CD14-positive monocyte (primary cell): Measurements from ENCODE around the gene CROT. TPM values are rescaled to one million over a fixed set of nuclear protein-coding genes. Genes with fewer than 3 reads are reported as not detected.

ENCODE experiments used
- DNase-seq, 3 donors: peaks; one replicate each; pipeline ENCODE4 v3.0.0-alpha.2; 2011 to 2022
- H2AFZ ChIP-seq: 2 replicates; pipeline ENCODE4 v1.6.0; 2012; ENCODE audit warnings: mild to moderate bottlenecking, low read depth, low read length, inconsistent platforms; ENCODE audit not compliant: insufficient read depth, poor library complexity, severe bottlenecking
- H3K27ac ChIP-seq, 2 donors: 1 replicate in 1 of 2; 2 replicates in 1 of 2; pipeline ENCODE4 v1.5.1; 2012 to 2013; ENCODE audit warnings: low read length in 2 of 2, control low read depth in 1 of 2, inconsistent platforms in 1 of 2, low read depth in 1 of 2, mild to moderate bottlenecking in 1 of 2
- H3K27me3 ChIP-seq, 2 donors: one replicate each; pipeline versions ENCODE4 v1.6.0 to v1.6.1; 2011 to 2013; ENCODE audit warnings: low read length in 2 of 2; ENCODE audit not compliant: control insufficient read depth in 2 of 2, insufficient read depth in 2 of 2
- H3K36me3 ChIP-seq, 2 donors: replicated peaks in 1 of 2; 1 replicate in 1 of 2; 2 replicates in 1 of 2; pipeline versions ENCODE4 v1.5.1 to v1.6.1; 2012 to 2013; ENCODE audit warnings: low read length in 2 of 2, control low read depth in 1 of 2, inconsistent platforms in 1 of 2, mild to moderate bottlenecking in 1 of 2; ENCODE audit not compliant: insufficient read depth in 2 of 2, control insufficient read depth in 1 of 2
- H3K4me1 ChIP-seq, 2 donors: 1 replicate in 1 of 2; 2 replicates in 1 of 2; pipeline versions ENCODE4 v1.5.1 to v1.6.1; 2012 to 2013; ENCODE audit warnings: low read length in 2 of 2, control low read depth in 1 of 2, inconsistent platforms in 1 of 2, mild to moderate bottlenecking in 1 of 2, moderate library complexity in 1 of 2; ENCODE audit not compliant: insufficient read depth in 2 of 2, control insufficient read depth in 1 of 2
- H3K4me2 ChIP-seq: replicated peaks from 2 replicates; pipeline ENCODE3; 2012; ENCODE audit warnings: low read length, moderate library complexity, mild to moderate bottlenecking; ENCODE audit not compliant: poor library complexity, severe bottlenecking; ENCODE audit errors: extremely low read depth
- H3K4me3 ChIP-seq, 3 experiments: fragments of 200-600 bp in 1 of 3; sonication (generic) in 1 of 3; replicated peaks in 1 of 3; 1 replicate in 2 of 3; 2 replicates in 1 of 3; pipeline ENCODE4 v1.5.1; 2011 to 2013; ENCODE audit warnings: low read length in 3 of 3, mild to moderate bottlenecking in 3 of 3, control low read depth in 2 of 3, low read depth in 2 of 3, inconsistent platforms in 1 of 3, moderate library complexity in 1 of 3
- H3K79me2 ChIP-seq: 2 replicates; pipeline ENCODE4 v1.6.0; 2012; ENCODE audit warnings: mild to moderate bottlenecking, control low read depth, inconsistent platforms, low read length, moderate library complexity; ENCODE audit not compliant: insufficient read depth
- H3K9ac ChIP-seq: 2 replicates; pipeline ENCODE4 v1.6.0; 2017; ENCODE audit warnings: low read length, mild to moderate bottlenecking; ENCODE audit not compliant: insufficient read depth, poor library complexity, severe bottlenecking
- H3K9me3 ChIP-seq, 2 donors: replicated peaks in 1 of 2; 1 replicate in 1 of 2; 2 replicates in 1 of 2; pipeline versions ENCODE4 v1.5.1 to v1.6.1; 2012 to 2013; ENCODE audit warnings: low read length in 2 of 2, control low read depth in 1 of 2; ENCODE audit not compliant: control insufficient read depth in 1 of 2, insufficient read depth in 1 of 2
- H4K20me1 ChIP-seq: 2 replicates; pipeline ENCODE4 v1.6.0; 2012; ENCODE audit warnings: mild to moderate bottlenecking, low read length, control low read depth, moderate library complexity; ENCODE audit not compliant: insufficient read depth
- H3K27ac Mint-ChIP-seq, 7 donors: one replicate each; pipeline ENCODE4 v1.8.0; 2020; ENCODE audit warnings: mild to moderate bottlenecking in 7 of 7, mixed read lengths in 7 of 7, moderate library complexity in 6 of 7, inconsistent platforms in 2 of 7
- H3K27me3 Mint-ChIP-seq, 3 donors: one replicate each; pipeline ENCODE4 v1.8.0; 2021 to 2022; ENCODE audit warnings: low read depth in 3 of 3, mild to moderate bottlenecking in 3 of 3, mixed read lengths in 3 of 3, moderate library complexity in 3 of 3, inconsistent platforms in 1 of 3
- H3K36me3 Mint-ChIP-seq, 2 donors: one replicate each; pipeline ENCODE4 v1.8.0; 2020; ENCODE audit warnings: mixed read lengths in 2 of 2, inconsistent platforms in 1 of 2, mild to moderate bottlenecking in 1 of 2
- H3K4me1 Mint-ChIP-seq: one replicate; pipeline ENCODE4 v1.8.0; 2020; ENCODE audit warnings: mild to moderate bottlenecking, mixed read lengths
- H3K4me3 Mint-ChIP-seq, 2 donors: one replicate each; pipeline ENCODE4 v1.8.0; 2020; ENCODE audit warnings: mild to moderate bottlenecking in 2 of 2, mixed read lengths in 2 of 2, moderate library complexity in 1 of 2
- H3K9me3 Mint-ChIP-seq, 7 donors: one replicate each; pipeline ENCODE4 v1.8.0; 2020 to 2022; ENCODE audit warnings: mixed read lengths in 7 of 7, mild to moderate bottlenecking in 6 of 7, moderate library complexity in 6 of 7, inconsistent platforms in 2 of 7
- WGBS: methylation state at CpG from one replicate; pipeline ENCODE4 v1.1.5; 2013; ENCODE audit warnings: missing lambda C conversion rate; ENCODE audit not compliant: insufficient coverage; 5-methylcytosine and 5-hydroxymethylcytosine counted together
- intact Hi-C, 2 donors: fragments of 100-400 bp; cut with micrococcal nuclease; formaldehyde crosslinking; loops; one replicate each; pipeline versions ENCODE4 v1.15.0 to v1.15.1; 2023
- polyA plus RNA-seq, 3 donors: library from polyadenylated mRNA; depleted of rRNA in 1 of 3; unstranded in 2 of 3; stranded (reverse) in 1 of 3; fragments of 300-500 nt in 2 of 3; fragments of >200 nt in 1 of 3; fragmentation: Illumina TruSeq in 2 of 3; gene quantifications; 1 replicate in 2 of 3; 2 replicates in 1 of 3; pipeline ENCODE4 v1.2.3, GENCODE V29; 2012 to 2021
- TF ChIP-seq, protein P1 (sequence below): fragments of 200-600 bp; IDR thresholded peaks from one replicate; pipeline ENCODE4 v1.8.0; 2022; ENCODE audit warnings: antibody characterized with exemption, mild to moderate bottlenecking

Gene CROT
- polyA plus RNA-seq, 3 donors = 1.1 to 2.2 (median 1.4) TPM

- H3K79me2 ChIP-seq = no peaks in the 10 kb centered on the region
- no peak overlapping the region for H3K9ac ChIP-seq
- no peaks in the 10 kb centered on the region for H3K27me3 ChIP-seq
- no peak overlapping the region for H2AFZ ChIP-seq
- H3K4me1 ChIP-seq = no peaks in the 10 kb centered on the region
- 100% methylated on average over 1 of the region's 2 CpGs for WGBS
- H3K4me3 ChIP-seq = no peak overlapping the region
- TF ChIP-seq, protein P1, sequence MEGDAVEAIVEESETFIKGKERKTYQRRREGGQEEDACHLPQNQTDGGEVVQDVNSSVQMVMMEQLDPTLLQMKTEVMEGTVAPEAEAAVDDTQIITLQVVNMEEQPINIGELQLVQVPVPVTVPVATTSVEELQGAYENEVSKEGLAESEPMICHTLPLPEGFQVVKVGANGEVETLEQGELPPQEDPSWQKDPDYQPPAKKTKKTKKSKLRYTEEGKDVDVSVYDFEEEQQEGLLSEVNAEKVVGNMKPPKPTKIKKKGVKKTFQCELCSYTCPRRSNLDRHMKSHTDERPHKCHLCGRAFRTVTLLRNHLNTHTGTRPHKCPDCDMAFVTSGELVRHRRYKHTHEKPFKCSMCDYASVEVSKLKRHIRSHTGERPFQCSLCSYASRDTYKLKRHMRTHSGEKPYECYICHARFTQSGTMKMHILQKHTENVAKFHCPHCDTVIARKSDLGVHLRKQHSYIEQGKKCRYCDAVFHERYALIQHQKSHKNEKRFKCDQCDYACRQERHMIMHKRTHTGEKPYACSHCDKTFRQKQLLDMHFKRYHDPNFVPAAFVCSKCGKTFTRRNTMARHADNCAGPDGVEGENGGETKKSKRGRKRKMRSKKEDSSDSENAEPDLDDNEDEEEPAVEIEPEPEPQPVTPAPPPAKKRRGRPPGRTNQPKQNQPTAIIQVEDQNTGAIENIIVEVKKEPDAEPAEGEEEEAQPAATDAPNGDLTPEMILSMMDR = no peak
- peaks cover 40 to 45% of the 10 kb centered on the region in 2 donors for H3K9me3 ChIP-seq
- Mint-ChIP-seq H3K9me3 (peaks cover 31 to 56% (median 46%) of the 10 kb centered on the region in 7 donors), H3K36me3 (peaks cover 11 to 16% of the 10 kb centered on the region in 2 donors), H3K4me3 (no peak overlapping the region), H3K27me3 (no peaks in the 10 kb centered on the region), H3K4me1 (no peaks in the 10 kb centered on the region), H3K27ac (no peak overlapping the region)
- no peak overlapping the region for H3K4me2 ChIP-seq
- H4K20me1 ChIP-seq = no peaks in the 10 kb centered on the region
- H3K36me3 ChIP-seq = peaks cover 0 to 10% of the 10 kb centered on the region in 2 donors
- no peak for DNase-seq
- no peak overlapping the region for H3K27ac ChIP-seq
- intact Hi-C loops = no loop called here
Observed at GRCh38 chr7:87330942-87331341, 14.5 kb upstream of the CROT start.

DNA sequence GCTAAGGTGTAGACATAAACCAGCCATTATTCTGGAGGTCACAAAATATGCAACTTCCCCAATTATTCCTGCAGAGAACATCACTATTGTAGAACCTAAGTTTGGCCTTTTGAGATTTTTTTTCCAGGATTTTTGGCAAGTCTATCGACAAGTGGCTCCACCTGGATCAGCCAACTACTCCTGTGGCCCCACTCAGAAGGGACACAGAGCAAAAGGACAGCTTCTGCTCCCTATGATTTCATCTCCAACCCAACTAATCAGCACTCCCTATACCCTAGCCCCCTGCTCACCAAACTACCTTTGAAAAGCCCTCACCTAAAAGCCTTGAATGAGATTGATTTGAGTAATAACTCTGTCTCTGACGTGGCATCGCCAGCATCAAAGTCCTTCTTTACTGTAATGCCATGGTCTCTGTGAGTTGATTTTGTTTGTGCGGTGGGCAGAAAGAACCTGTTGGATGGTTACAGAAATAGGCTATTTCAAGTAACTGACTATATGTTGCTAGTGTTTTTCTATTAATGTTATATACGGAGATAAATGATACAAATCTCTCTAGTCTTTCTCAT lies 13.7 kb upstream of the CROT start:
- TF ChIP-seq, protein P1 = no peak
- H3K27ac Mint-ChIP-seq = no peak overlapping the region
- peaks cover 37% of the 10 kb centered on the region in 2 donors for H3K9me3 ChIP-seq
- no peak for DNase-seq
- peaks cover 0 to 10% of the 10 kb centered on the region in 2 donors for H3K36me3 ChIP-seq
- no peaks in the 10 kb centered on the region for H3K79me2 ChIP-seq
- H3K4me1 ChIP-seq = no peaks in the 10 kb centered on the region
- intact Hi-C loops = no loop called here
- peaks cover 31 to 51% (median 46%) of the 10 kb centered on the region in 7 donors for H3K9me3 Mint-ChIP-seq
- H3K4me3 ChIP-seq = no peak overlapping the region
- peaks cover 11 to 18% of the 10 kb centered on the region in 2 donors for H3K36me3 Mint-ChIP-seq
- H4K20me1 ChIP-seq = no peaks in the 10 kb centered on the region
- H3K27me3 Mint-ChIP-seq = no peaks in the 10 kb centered on the region
- no peak overlapping the region for H2AFZ ChIP-seq
- H3K4me3 Mint-ChIP-seq = no peak overlapping the region
- no peaks in the 10 kb centered on the region for H3K27me3 ChIP-seq
- H3K27ac ChIP-seq = no peak overlapping the region
- WGBS = 100% methylated on average over 1 of the region's 5 CpGs
- no peak overlapping the region for H3K9ac ChIP-seq
- H3K4me2 ChIP-seq = no peak overlapping the region
- H3K4me1 Mint-ChIP-seq = no peaks in the 10 kb centered on the region
